Pancreas (tissue), 10 donors: Measurements from ENCODE around the gene DSCAML1. TPM values are rescaled to one million over a fixed set of nuclear protein-coding genes. Genes with fewer than 3 reads are reported as not detected.

ENCODE experiments used
- ATAC-seq, 4 donors: fragments of 200-7000 bp; cut with Tn5 transposase; one replicate each; pipeline versions ENCODE4 v1.8.0 to v1.9.1; 2020; ENCODE audit warnings: mild to moderate bottlenecking in 4 of 4, moderate library complexity in 4 of 4
- DNase-seq, 6 donors: peaks; one replicate each; pipeline ENCODE4 v3.0.0-alpha.2; 2020
- FAIRE-seq: peaks from 2 replicates; lab custom pipeline; 2012; peaks lifted over from hg19 to GRCh38; lab: Jason Lieb, UNC
- H3K27ac ChIP-seq, 4 donors: fragments of 200-600 bp; sonication (generic); 1 replicate in 3 of 4; 2 replicates in 1 of 4; pipeline versions ENCODE4 v1.5.0 to v1.8.0; 2020
- H3K27me3 ChIP-seq, 4 donors: fragments of 200-600 bp; one replicate each; pipeline ENCODE4 v1.8.0; 2021
- H3K36me3 ChIP-seq, 3 donors: fragments of 200-600 bp; sonication (generic) in 1 of 3; one replicate each; pipeline versions ENCODE4 v1.5.0 to v1.8.0; 2020 to 2021
- H3K4me1 ChIP-seq, 3 donors: fragments of 200-600 bp; one replicate each; pipeline ENCODE4 v1.8.0; 2021
- H3K4me3 ChIP-seq, 4 donors: fragments of 200-600 bp; sonication (generic) in 2 of 4; one replicate each; pipeline versions ENCODE4 v1.5.0 to v1.8.0; 2020 to 2021
- H3K9me3 ChIP-seq, 4 donors: fragments of 200-600 bp; one replicate each; pipeline ENCODE4 v1.8.0; 2021
- CTCF ChIP-seq, 4 donors: fragments of 200-600 bp; sonication (generic) in 3 of 4; IDR thresholded peaks; one replicate each; pipeline versions ENCODE4 v1.5.0 to v1.8.0; 2021; ENCODE audit warnings: antibody characterized with exemption in 4 of 4
- WGBS, 2 donors: extraction: QIAGEN DNeasy Blood & Tissue Kit; methylation state at CpG; one replicate each; pipeline ENCODE4 v1.1.7; 2013; 5-methylcytosine and 5-hydroxymethylcytosine counted together
- intact Hi-C, 3 donors: fragments of 100-400 bp; cut with DNase I; formaldehyde crosslinking; loops; one replicate each; pipeline versions ENCODE4 v1.11.1 to v1.14.2; 2022
- polyA plus RNA-seq, 2 donors: library from polyadenylated mRNA; stranded (reverse); fragments of 200-250 nt; gene quantifications; one replicate each; pipeline ENCODE4 v1.2.3, GENCODE V29; 2013
- total RNA-seq, 6 donors: library from RNA; stranded (reverse); fragmentation: NEBNext Ultra II Directional in 4 of 6; extraction: Animal tissue kit (Norgen Biotek cat#: 25700) in 4 of 6; gene quantifications; one replicate each; pipeline versions ENCODE4 v1.2.1 to v1.2.4, GENCODE V29; 2021 to 2023
- donor health status: healthy with polysubstance abuse.
- donor health status: DM: no; HTN: no; CAD: no; lungs with moderate emphysema.
- donor health status: DM: no; HTN: no; CAD: no.
- donor health status: control.
- donor health status: control.
- donor health status: Bipolar disorder and iron deficiency.
- donor health status: DM: yes; HTN: yes; CAD: no.
- donor health status: DM: no; HTN: no; CAD: no.
- donor health status: DM: no; HTN: no; CAD: no.
- donor health status: DM: yes; HTN: yes; CAD: no.

The DSCAML1 gene
- total and polyA plus RNA-seq, 8 donors: 0.69 to 2.7 (median 1.8) TPM

- Histone ChIP-seq H3K9me3 (no peaks in the 10 kb centered on the region), H3K27me3 (no peaks in the 10 kb centered on the region), H3K27ac (no peak overlapping the region), H3K4me3 (no peak overlapping the region), H3K4me1 (no peaks in the 10 kb centered on the region), H3K36me3 (no peaks in the 10 kb centered on the region)
- FAIRE-seq (no peak), ATAC-seq (no peak), DNase-seq (no peak)
- 50 to 52% methylated on average over 15 of the region's 15 CpGs for WGBS, 2 donors
- TF ChIP-seq CTCF (IDR thresholded peaks at IDR 0.05): no peak
- intact Hi-C loops: no loop called here
These were observed 213.8 kb downstream of the DSCAML1 start for GRCh38 chr11:117583063-117583801.

GRCh38 chr11:117582433-117582832, 214.6 kb downstream of the DSCAML1 start:
- Histone ChIP-seq H3K9me3 (no peaks in the 10 kb centered on the region), H3K27me3 (no peaks in the 10 kb centered on the region), H3K4me1 (no peaks in the 10 kb centered on the region), H3K36me3 (no peaks in the 10 kb centered on the region), H3K27ac (no peak overlapping the region), H3K4me3 (no peak overlapping the region)
- DNase-seq (no peak), ATAC-seq (no peak), FAIRE-seq (no peak)
- intact Hi-C loops: no loop called here
- WGBS, 2 donors: 62 to 66% methylated on average over 6 of the region's 6 CpGs
- TF ChIP-seq CTCF (IDR thresholded peaks at IDR 0.05): no peak

GRCh38 chr11:117580866-117581265, 216.2 kb downstream of the DSCAML1 start:
- no peak for DNase-seq
- H3K27me3 ChIP-seq: no peaks in the 10 kb centered on the region
- no peak for FAIRE-seq
- no peaks in the 10 kb centered on the region for H3K36me3 ChIP-seq
- no peak for ATAC-seq
- intact Hi-C loops: no loop called here
- no peaks in the 10 kb centered on the region for H3K9me3 ChIP-seq
- WGBS, 2 donors: 60 to 63% methylated on average over 6 of the region's 6 CpGs
- no peaks in the 10 kb centered on the region for H3K4me1 ChIP-seq
- no peak overlapping the region for H3K4me3 ChIP-seq
- H3K27ac ChIP-seq: no peak overlapping the region
- TF ChIP-seq CTCF (IDR thresholded peaks at IDR 0.05): no peak

- intact Hi-C loops: no loop called here
- Histone ChIP-seq H3K9me3 (no peaks in the 10 kb centered on the region), H3K27me3 (no peaks in the 10 kb centered on the region), H3K27ac (no peak overlapping the region), H3K4me3 (no peak overlapping the region), H3K4me1 (no peaks in the 10 kb centered on the region), H3K36me3 (no peaks in the 10 kb centered on the region)
- DNase-seq (no peak), FAIRE-seq (no peak), ATAC-seq (no peak)
- no peak for TF ChIP-seq CTCF (IDR thresholded peaks at IDR 0.05)
- 66 to 67% methylated on average over 2 of the region's 2 CpGs for WGBS, 2 donors
These were observed 217.9 kb downstream of the DSCAML1 start for GRCh38 chr11:117579161-117579560.

GRCh38 chr11:117575856-117576255, 221.2 kb downstream of the DSCAML1 start:
- Histone ChIP-seq H3K27me3 (no peaks in the 10 kb centered on the region), H3K27ac (no peak overlapping the region), H3K4me3 (no peak overlapping the region), H3K36me3 (no peaks in the 10 kb centered on the region), H3K9me3 (no peaks in the 10 kb centered on the region), H3K4me1 (no peaks in the 10 kb centered on the region)
- WGBS, 2 donors: 74 to 82% methylated on average over 4 of the region's 4 CpGs
- ATAC-seq (no peak), FAIRE-seq (no peak), DNase-seq (no peak)
- no peak for TF ChIP-seq CTCF (IDR thresholded peaks at IDR 0.05)
- intact Hi-C loops: no loop called here
